Ascending aorta (tissue), 2 donors: ENCODE results near the gene PPP1R1B. TPM values are rescaled to one million over a fixed set of nuclear protein-coding genes. Genes with fewer than 3 reads are reported as not detected.

Source experiments
- DNase-seq, 2 donors: peaks; one replicate each; pipeline ENCODE4 v3.0.0-alpha.2; 2019; ENCODE audit warnings: low spot score in 2 of 2
- H3K27ac ChIP-seq, 2 donors: fragments of 200-600 bp; sonication (generic); one replicate each; pipeline ENCODE4 v1.5.1; 2016 to 2017; ENCODE audit warnings: mild to moderate bottlenecking in 1 of 2
- H3K27me3 ChIP-seq: fragments of 200-600 bp; sonication (generic); one replicate; pipeline ENCODE4 v1.5.1; 2017
- H3K36me3 ChIP-seq, 2 donors: fragments of 200-600 bp; sonication (generic); one replicate each; pipeline ENCODE4 v1.5.1; 2016
- H3K4me1 ChIP-seq, 2 donors: fragments of 200-600 bp; sonication (generic); one replicate each; pipeline ENCODE4 v1.5.1; 2016 to 2017; ENCODE audit warnings: mild to moderate bottlenecking in 1 of 2
- H3K4me3 ChIP-seq, 2 donors: fragments of 200-600 bp; sonication (generic); one replicate each; pipeline ENCODE4 v1.5.1; 2016 to 2017; ENCODE audit warnings: mild to moderate bottlenecking in 1 of 2
- H3K9me3 ChIP-seq, 2 donors: fragments of 200-600 bp; sonication (generic); one replicate each; pipeline ENCODE4 v1.5.1; 2016
- intact Hi-C: fragments of 100-400 bp; cut with DNase I; formaldehyde crosslinking; loops from one replicate; pipeline ENCODE4 v1.15.1; 2023
- total RNA-seq: library from RNA; depleted of rRNA; stranded (reverse); fragments of >200 nt; gene quantifications from one replicate; pipeline ENCODE4 v1.1.0, GENCODE V29; 2016
- TF ChIP-seq, protein P1 (sequence below), 3 experiments: fragments of 200-600 bp in 2 of 3; fragments of 450-650 bp in 1 of 3; sonication (generic) in 2 of 3; IDR thresholded peaks; one replicate each; pipeline ENCODE4 v1.5.1; 2016 to 2019; ENCODE audit warnings: antibody characterized with exemption in 3 of 3, mild to moderate bottlenecking in 1 of 3, moderate library complexity in 1 of 3

The PPP1R1B gene
- total RNA-seq, 1 donor from 2014 or later: 2.4 TPM

DNA sequence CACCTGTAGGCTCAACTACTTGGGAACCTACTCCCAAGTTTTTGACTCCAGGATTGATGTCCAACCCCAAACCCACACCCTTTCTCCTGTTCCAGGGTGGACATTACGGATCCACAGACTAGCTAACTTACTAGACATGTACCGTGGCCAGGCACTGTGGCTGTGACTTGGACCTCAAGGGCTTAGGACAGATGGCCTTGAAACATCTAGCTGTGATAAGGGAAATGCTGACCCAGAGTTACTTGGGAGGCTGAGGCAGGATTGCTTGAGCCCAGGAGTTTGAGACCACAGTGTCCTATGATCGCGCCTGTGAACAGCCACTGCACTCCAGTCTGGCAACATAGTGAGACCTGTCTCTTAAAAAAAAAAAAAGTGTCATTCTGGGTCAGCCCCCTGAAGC, 14.3 kb downstream of the PPP1R1B start:
- no peaks in the 10 kb centered on the region for H3K36me3 ChIP-seq
- intact Hi-C loops: no loop called here
- TF ChIP-seq, protein P1, sequence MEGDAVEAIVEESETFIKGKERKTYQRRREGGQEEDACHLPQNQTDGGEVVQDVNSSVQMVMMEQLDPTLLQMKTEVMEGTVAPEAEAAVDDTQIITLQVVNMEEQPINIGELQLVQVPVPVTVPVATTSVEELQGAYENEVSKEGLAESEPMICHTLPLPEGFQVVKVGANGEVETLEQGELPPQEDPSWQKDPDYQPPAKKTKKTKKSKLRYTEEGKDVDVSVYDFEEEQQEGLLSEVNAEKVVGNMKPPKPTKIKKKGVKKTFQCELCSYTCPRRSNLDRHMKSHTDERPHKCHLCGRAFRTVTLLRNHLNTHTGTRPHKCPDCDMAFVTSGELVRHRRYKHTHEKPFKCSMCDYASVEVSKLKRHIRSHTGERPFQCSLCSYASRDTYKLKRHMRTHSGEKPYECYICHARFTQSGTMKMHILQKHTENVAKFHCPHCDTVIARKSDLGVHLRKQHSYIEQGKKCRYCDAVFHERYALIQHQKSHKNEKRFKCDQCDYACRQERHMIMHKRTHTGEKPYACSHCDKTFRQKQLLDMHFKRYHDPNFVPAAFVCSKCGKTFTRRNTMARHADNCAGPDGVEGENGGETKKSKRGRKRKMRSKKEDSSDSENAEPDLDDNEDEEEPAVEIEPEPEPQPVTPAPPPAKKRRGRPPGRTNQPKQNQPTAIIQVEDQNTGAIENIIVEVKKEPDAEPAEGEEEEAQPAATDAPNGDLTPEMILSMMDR (IDR thresholded peaks at IDR 0.05): no peak

DNA sequence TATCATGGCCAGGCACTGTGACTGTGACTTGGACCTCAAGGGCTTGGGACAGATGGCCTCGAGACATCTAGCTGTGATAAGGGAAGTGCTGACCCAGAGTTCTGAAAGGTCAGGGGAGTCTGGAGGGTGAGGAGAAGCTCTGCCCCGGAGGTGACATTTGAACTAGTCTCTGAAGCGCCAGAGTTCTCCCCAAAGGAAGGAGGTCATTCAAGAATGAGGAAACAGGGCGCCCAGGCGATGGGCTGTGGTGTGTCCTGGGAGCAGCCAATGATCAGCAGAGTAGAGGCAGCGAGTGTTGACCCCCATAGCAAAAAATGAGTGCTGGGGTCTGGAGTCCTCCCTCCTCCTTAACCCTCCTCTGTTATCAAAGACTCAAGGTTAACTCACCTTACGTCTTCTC, 15.1 kb downstream of the PPP1R1B start:
- no peaks in the 10 kb centered on the region for H3K27me3 ChIP-seq
- no peaks in the 10 kb centered on the region for H3K9me3 ChIP-seq
- no peaks in the 10 kb centered on the region for H3K36me3 ChIP-seq
- no peak overlapping the region for H3K4me3 ChIP-seq
- peaks cover 6 to 18% of the 10 kb centered on the region in 2 donors for H3K4me1 ChIP-seq
- no peak overlapping the region for H3K27ac ChIP-seq
- intact Hi-C loops: no loop called here
- DNase-seq: no peak
- TF ChIP-seq, protein P1 (IDR thresholded peaks at IDR 0.05): no peak

More for the DNA sequence above, 14.3 kb downstream of the PPP1R1B start:
- Histone ChIP-seq H3K27ac (no peak overlapping the region), H3K4me1 (peaks cover 11 to 25% of the 10 kb centered on the region in 2 donors), H3K4me3 (no peak overlapping the region), H3K9me3 (no peaks in the 10 kb centered on the region), H3K27me3 (no peaks in the 10 kb centered on the region)
- no peak for DNase-seq

- H3K4me3 ChIP-seq: no peak overlapping the region
- TF ChIP-seq, protein P1 (IDR thresholded peaks at IDR 0.05): no peak
- intact Hi-C loops: no loop called here
- H3K27me3 ChIP-seq: no peaks in the 10 kb centered on the region
- no peaks in the 10 kb centered on the region for H3K36me3 ChIP-seq
- peaks cover 6 to 18% of the 10 kb centered on the region in 2 donors for H3K4me1 ChIP-seq
- no peaks in the 10 kb centered on the region for H3K9me3 ChIP-seq
- no peak for DNase-seq
- no peak overlapping the region for H3K27ac ChIP-seq
Measured at GRCh38 chr17:39642291-39643074, 15.7 kb downstream of the PPP1R1B start.

DNA sequence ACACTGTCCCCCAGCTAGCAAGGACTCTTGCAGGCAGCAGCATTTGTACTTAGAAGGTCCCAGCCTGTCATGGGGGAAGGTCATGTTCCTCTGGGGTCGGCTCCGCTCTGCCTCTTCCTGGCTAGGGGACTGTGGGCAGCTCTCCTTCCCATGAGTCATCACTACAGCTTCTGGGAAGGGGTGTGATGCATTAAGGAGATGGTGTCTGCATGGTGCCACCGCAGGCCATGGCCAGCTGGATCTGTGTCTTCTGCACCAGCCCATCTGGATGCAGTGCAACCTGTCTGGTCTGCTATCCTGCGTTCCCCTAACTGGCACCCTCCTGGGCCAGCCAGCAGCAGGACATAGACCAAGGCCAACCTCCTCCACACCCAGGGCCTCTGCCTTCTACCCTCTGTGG, 16.5 kb downstream of the PPP1R1B start:
- Histone ChIP-seq H3K27me3 (no peaks in the 10 kb centered on the region), H3K4me3 (no peak overlapping the region), H3K9me3 (no peaks in the 10 kb centered on the region), H3K36me3 (no peaks in the 10 kb centered on the region), H3K4me1 (peaks cover 2 to 13% of the 10 kb centered on the region in 2 donors), H3K27ac (no peak overlapping the region)
- TF ChIP-seq, protein P1 (IDR thresholded peaks at IDR 0.05): no peak
- intact Hi-C loops: no loop called here
- no peak for DNase-seq

DNA sequence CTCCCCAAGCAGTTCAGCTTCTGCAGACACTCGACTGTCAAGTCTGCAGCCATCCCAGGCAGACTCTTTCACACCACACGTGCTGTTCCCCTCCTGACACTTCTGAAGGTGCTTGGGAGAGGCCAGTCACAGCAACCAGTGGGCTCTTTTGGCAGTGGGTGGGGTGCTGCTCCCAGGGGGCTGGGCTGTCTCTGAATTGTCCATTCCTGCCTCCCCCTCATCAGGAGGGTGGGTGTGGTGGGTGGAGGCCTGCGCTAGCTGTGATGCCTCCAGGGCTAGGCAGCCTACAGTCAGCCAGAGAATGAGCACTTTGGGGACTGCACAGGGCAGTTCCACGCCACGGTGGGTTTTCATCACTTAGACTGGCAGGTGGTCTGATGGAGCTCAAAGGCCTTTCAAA, 20.5 kb downstream of the PPP1R1B start:
- intact Hi-C loops: no loop called here
- no peak overlapping the region for H3K27ac ChIP-seq
- H3K27me3 ChIP-seq: no peaks in the 10 kb centered on the region
- TF ChIP-seq, protein P1 (IDR thresholded peaks at IDR 0.05): no peak
- no peak for DNase-seq
- no peaks in the 10 kb centered on the region for H3K36me3 ChIP-seq
- no peak overlapping the region for H3K4me3 ChIP-seq
- no peaks in the 10 kb centered on the region for H3K9me3 ChIP-seq
- no peaks in the 10 kb centered on the region for H3K4me1 ChIP-seq
